Measurements from ENCODE around the gene TSHZ3. TPM values are rescaled to one million over a fixed set of nuclear protein-coding genes. Genes with fewer than 3 reads are reported as not detected.

TSHZ3 gene
- total and polyA plus RNA-seq, 9 of the 15 experiments (the other 6 are each of a cell fraction or from before 2014, with no cell fraction given) = 0.03 to 0.13 (median 0.05) TPM; not detected in 5

GRCh38 chr19:31279436-31279765 lies 69.8 kb downstream of the TSHZ3 start:
- WGBS (ENCODE audit: insufficient coverage, low coverage, missing lambda C conversion rate) = 0% methylated on average over 16 of the region's 16 CpGs
- no peaks in the 10 kb centered on the region for H3K4me1 ChIP-seq (replicated peaks in 1 of 2; ENCODE audit: control insufficient read depth in 2 of 2, insufficient read depth in 2 of 2, low read length in 2 of 2)
- H3K27me3 ChIP-seq (ENCODE audit: control insufficient read depth in 2 of 2, insufficient read depth in 2 of 2, low read length in 2 of 2) = peaks cover 27 to 57% of the 10 kb centered on the region in 2 experiments
- H2AFZ ChIP-seq (ENCODE audit: low read depth, low read length) = no peak overlapping the region
- H3K79me2 ChIP-seq (ENCODE audit: control insufficient read depth, insufficient read depth, low read length) = no peaks in the 10 kb centered on the region
- no peaks in the 10 kb centered on the region for H3K9me3 ChIP-seq (replicated peaks; ENCODE audit: control insufficient read depth, insufficient read depth, low read depth, low read length)
- H3K4me3 ChIP-seq = no peak overlapping the region
- in situ Hi-C loops (cut with MboI) = no loop called here
- H3K9ac ChIP-seq (ENCODE audit: insufficient read depth in 1 of 2, low read depth in 2 of 2, low read length in 2 of 2) = no peak overlapping the region
- no peak for DNase-seq (ENCODE audit: extremely low read depth in 1 of 4, low spot score in 3 of 4)
- no peaks in the 10 kb centered on the region; the same call in none of the 2 replicates for H4K20me1 ChIP-seq (replicated peaks; ENCODE audit: control insufficient read depth, insufficient read depth, low read length)
- FAIRE-seq = no peak
- POLR2A ChIA-PET = no interaction called here
- H3K9me1 ChIP-seq (ENCODE audit: control insufficient read depth, insufficient read depth, low read length) = no peaks in the 10 kb centered on the region
- no TSS peak for BruUV-seq (replicated peaks)
- no peak overlapping the region for H3K4me2 ChIP-seq (ENCODE audit: insufficient read depth, low read length)
- intact Hi-C loops (cut with micrococcal nuclease) = no loop called here
- CTCF ChIA-PET (ENCODE audit: low intra/inter-chr PET ratio) = no interaction called here
- ATAC-seq = no peak
- TF ChIP-seq ZNF436 (CRISPR knock-in tag; IDR thresholded peaks at IDR 0.05) (no peak), L3MBTL2 (IDR thresholded peaks at IDR 0.05) (no peak), BMI1 (IDR thresholded peaks at IDR 0.05; ENCODE audit: low read length) (no peak), CCNT2 (IDR thresholded peaks at IDR 0.05; ENCODE audit: borderline replicate concordance, extremely low read depth, insufficient read length, low read depth, low read length) (no peak), TEAD1 (CRISPR knock-in tag; IDR thresholded peaks at IDR 0.05) (no peak), ZBTB34 (CRISPR knock-in tag; IDR thresholded peaks at IDR 0.05) (no peak), SNRNP70 (optimal IDR thresholded peaks at IDR 0.05; ENCODE audit: low read depth, low read length) (no peak), SMARCC2 (IDR thresholded peaks at IDR 0.05; ENCODE audit: low read depth) (no peak), MAX (CRISPR knock-in tag; IDR thresholded peaks at IDR 0.05) (no peak), NCOA4 (IDR thresholded peaks at IDR 0.05; ENCODE audit: partially characterized antibody) (no peak), MTA2 (IDR thresholded peaks at IDR 0.05; ENCODE audit: low read depth) (no peak), MECOM (CRISPR knock-in tag; IDR thresholded peaks at IDR 0.05) (no peak), ZFPM2 (CRISPR knock-in tag; IDR thresholded peaks at IDR 0.05) (no peak), KHSRP (IDR thresholded peaks at IDR 0.05) (no peak), RAD51 (IDR thresholded peaks at IDR 0.05; ENCODE audit: borderline replicate concordance, low read depth) (no peak)
- TF ChIP-seq, protein P1, sequence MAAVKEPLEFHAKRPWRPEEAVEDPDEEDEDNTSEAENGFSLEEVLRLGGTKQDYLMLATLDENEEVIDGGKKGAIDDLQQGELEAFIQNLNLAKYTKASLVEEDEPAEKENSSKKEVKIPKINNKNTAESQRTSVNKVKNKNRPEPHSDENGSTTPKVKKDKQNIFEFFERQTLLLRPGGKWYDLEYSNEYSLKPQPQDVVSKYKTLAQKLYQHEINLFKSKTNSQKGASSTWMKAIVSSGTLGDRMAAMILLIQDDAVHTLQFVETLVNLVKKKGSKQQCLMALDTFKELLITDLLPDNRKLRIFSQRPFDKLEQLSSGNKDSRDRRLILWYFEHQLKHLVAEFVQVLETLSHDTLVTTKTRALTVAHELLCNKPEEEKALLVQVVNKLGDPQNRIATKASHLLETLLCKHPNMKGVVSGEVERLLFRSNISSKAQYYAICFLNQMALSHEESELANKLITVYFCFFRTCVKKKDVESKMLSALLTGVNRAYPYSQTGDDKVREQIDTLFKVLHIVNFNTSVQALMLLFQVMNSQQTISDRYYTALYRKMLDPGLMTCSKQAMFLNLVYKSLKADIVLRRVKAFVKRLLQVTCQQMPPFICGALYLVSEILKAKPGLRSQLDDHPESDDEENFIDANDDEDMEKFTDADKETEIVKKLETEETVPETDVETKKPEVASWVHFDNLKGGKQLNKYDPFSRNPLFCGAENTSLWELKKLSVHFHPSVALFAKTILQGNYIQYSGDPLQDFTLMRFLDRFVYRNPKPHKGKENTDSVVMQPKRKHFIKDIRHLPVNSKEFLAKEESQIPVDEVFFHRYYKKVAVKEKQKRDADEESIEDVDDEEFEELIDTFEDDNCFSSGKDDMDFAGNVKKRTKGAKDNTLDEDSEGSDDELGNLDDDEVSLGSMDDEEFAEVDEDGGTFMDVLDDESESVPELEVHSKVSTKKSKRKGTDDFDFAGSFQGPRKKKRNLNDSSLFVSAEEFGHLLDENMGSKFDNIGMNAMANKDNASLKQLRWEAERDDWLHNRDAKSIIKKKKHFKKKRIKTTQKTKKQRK (IDR thresholded peaks at IDR 0.05; ENCODE audit: borderline replicate concordance, low read depth, low read length) = no peak
- TF ChIP-seq, protein P2, sequence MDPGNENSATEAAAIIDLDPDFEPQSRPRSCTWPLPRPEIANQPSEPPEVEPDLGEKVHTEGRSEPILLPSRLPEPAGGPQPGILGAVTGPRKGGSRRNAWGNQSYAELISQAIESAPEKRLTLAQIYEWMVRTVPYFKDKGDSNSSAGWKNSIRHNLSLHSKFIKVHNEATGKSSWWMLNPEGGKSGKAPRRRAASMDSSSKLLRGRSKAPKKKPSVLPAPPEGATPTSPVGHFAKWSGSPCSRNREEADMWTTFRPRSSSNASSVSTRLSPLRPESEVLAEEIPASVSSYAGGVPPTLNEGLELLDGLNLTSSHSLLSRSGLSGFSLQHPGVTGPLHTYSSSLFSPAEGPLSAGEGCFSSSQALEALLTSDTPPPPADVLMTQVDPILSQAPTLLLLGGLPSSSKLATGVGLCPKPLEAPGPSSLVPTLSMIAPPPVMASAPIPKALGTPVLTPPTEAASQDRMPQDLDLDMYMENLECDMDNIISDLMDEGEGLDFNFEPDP (CRISPR knock-in tag; IDR thresholded peaks at IDR 0.05) = no peak
- no peak overlapping the region for H3K27ac ChIP-seq (ENCODE audit: extremely low read depth, low read depth, low read length)
- no peaks in the 10 kb centered on the region for H3K36me3 ChIP-seq (ENCODE audit: control insufficient read depth, insufficient read depth, low read length)

Measured in K562 (cell line).